HUES6 (cell line): ENCODE data around the gene CNKSR2.
"Not testable (repeated sequence)": the region's sequence is repeated elsewhere in the genome, so short reads cannot be mapped to it uniquely, and the experiment has no call there.

Source experiments
- H3K27ac ChIP-seq: 2 replicates; pipeline ENCODE4 v1.7.0; 2013; ENCODE audit warnings: low read depth, mild to moderate bottlenecking, low read length, inconsistent platforms
- H3K27me3 ChIP-seq: 2 replicates; pipeline ENCODE4 v1.6.1; 2013; ENCODE audit warnings: low read length; ENCODE audit not compliant: control insufficient read depth, insufficient read depth
- H3K36me3 ChIP-seq: 2 replicates; pipeline ENCODE4 v1.6.1; 2013; ENCODE audit warnings: low read length; ENCODE audit not compliant: control insufficient read depth, insufficient read depth
- H3K4me1 ChIP-seq: 2 replicates; pipeline ENCODE4 v1.6.1; 2013; ENCODE audit warnings: low read length; ENCODE audit not compliant: control insufficient read depth, insufficient read depth
- H3K4me3 ChIP-seq: 2 replicates; pipeline ENCODE4 v1.5.1; 2013; ENCODE audit warnings: low read depth, low read length
- H3K9ac ChIP-seq: one replicate; pipeline ENCODE4 v1.6.1; 2013; ENCODE audit warnings: mild to moderate bottlenecking, low read length
- H3K9me3 ChIP-seq: 2 replicates; pipeline ENCODE4 v1.6.1; 2013; ENCODE audit warnings: low read depth, low read length; ENCODE audit not compliant: control insufficient read depth, insufficient read depth

CNKSR2 gene

GRCh38 chrX:21438792-21439191, 64.6 kb downstream of the CNKSR2 start:
- no peaks in the 10 kb centered on the region; the same call in 1 of the 2 replicates for H3K27me3 ChIP-seq
- no peaks in the 10 kb centered on the region for H3K36me3 ChIP-seq
- no peaks in the 10 kb centered on the region for H3K9me3 ChIP-seq
- H3K27ac ChIP-seq = no peak overlapping the region
- no peak overlapping the region for H3K4me3 ChIP-seq
- no peak overlapping the region for H3K9ac ChIP-seq
- peaks cover 15% of the 10 kb centered on the region; the same call in 1 of the 2 replicates for H3K4me1 ChIP-seq

GRCh38 chrX:21440911-21441310, 66.7 kb downstream of the CNKSR2 start:
- H3K27ac ChIP-seq = no peak overlapping the region
- H3K27me3 ChIP-seq = no peaks in the 10 kb centered on the region; the same call in 1 of the 2 replicates
- H3K36me3 ChIP-seq = no peaks in the 10 kb centered on the region
- no peak overlapping the region for H3K9ac ChIP-seq
- no peak overlapping the region for H3K4me3 ChIP-seq
- no peaks in the 10 kb centered on the region for H3K9me3 ChIP-seq
- peaks cover 15% of the 10 kb centered on the region; the same call in 1 of the 2 replicates for H3K4me1 ChIP-seq

GRCh38 chrX:21457718-21458117, 83.5 kb downstream of the CNKSR2 start:
- Histone ChIP-seq H3K27me3 (no peaks in the 10 kb centered on the region; the same call in 1 of the 2 replicates), H3K9me3 (peaks cover 3% of the 10 kb centered on the region; the same call in 1 of the 2 replicates), H3K4me3 (no peak overlapping the region), H3K9ac (no peak overlapping the region), H3K27ac (no peak overlapping the region), H3K36me3 (no peaks in the 10 kb centered on the region), H3K4me1 (no peaks in the 10 kb centered on the region)

GRCh38 chrX:21469071-21469470, 94.9 kb downstream of the CNKSR2 start:
- H3K9ac ChIP-seq = no peak overlapping the region
- no peaks in the 10 kb centered on the region for H3K4me1 ChIP-seq
- no peak overlapping the region for H3K4me3 ChIP-seq
- H3K27me3 ChIP-seq = no peaks in the 10 kb centered on the region
- no peaks in the 10 kb centered on the region for H3K36me3 ChIP-seq
- no peaks in the 10 kb centered on the region for H3K9me3 ChIP-seq
- no peak overlapping the region for H3K27ac ChIP-seq

GRCh38 chrX:21476909-21477308, 102.7 kb downstream of the CNKSR2 start:
- H3K27ac ChIP-seq = no peak overlapping the region
- H3K4me3 ChIP-seq = no peak overlapping the region

GRCh38 chrX:21479695-21480270, 105.6 kb downstream of the CNKSR2 start:
- Histone ChIP-seq H3K4me1 (no peaks in the 10 kb centered on the region), H3K4me3 (no peak overlapping the region), H3K27ac (no peak overlapping the region), H3K9ac (no peak overlapping the region), H3K27me3 (no peaks in the 10 kb centered on the region; the same call in 1 of the 2 replicates), H3K36me3 (no peaks in the 10 kb centered on the region), H3K9me3 (no peaks in the 10 kb centered on the region)

More at GRCh38 chrX:21476909-21477308, 102.7 kb downstream of the CNKSR2 start:
- Histone ChIP-seq H3K9ac (no peak overlapping the region), H3K27me3 (no peaks in the 10 kb centered on the region; the same call in 1 of the 2 replicates), H3K4me1 (no peaks in the 10 kb centered on the region), H3K36me3 (no peaks in the 10 kb centered on the region), H3K9me3 (no peaks in the 10 kb centered on the region)

GRCh38 chrX:21481761-21482160, 107.5 kb downstream of the CNKSR2 start:
- Histone ChIP-seq H3K9me3 (no peaks in the 10 kb centered on the region), H3K4me3 (no peak overlapping the region), H3K27ac (no peak overlapping the region), H3K27me3 (no peaks in the 10 kb centered on the region; the same call in 1 of the 2 replicates), H3K4me1 (peaks cover 5% of the 10 kb centered on the region; the same call in 1 of the 2 replicates), H3K9ac (no peak overlapping the region), H3K36me3 (no peaks in the 10 kb centered on the region)

GRCh38 chrX:21484051-21484450, 109.8 kb downstream of the CNKSR2 start:
- not testable (repeated sequence) for H3K9me3 ChIP-seq, H3K27ac ChIP-seq, H3K36me3 ChIP-seq, H3K4me3 ChIP-seq, H3K27me3 ChIP-seq, H3K9ac ChIP-seq
- H3K4me1 ChIP-seq = peaks cover 13% of the 10 kb centered on the region; the same call in 1 of the 2 replicates

- Histone ChIP-seq H3K4me1 (peaks cover 13% of the 10 kb centered on the region; the same call in 1 of the 2 replicates), H3K9ac (no peak overlapping the region), H3K27me3 (no peaks in the 10 kb centered on the region), H3K4me3 (no peak overlapping the region), H3K27ac (no peak overlapping the region), H3K36me3 (no peaks in the 10 kb centered on the region), H3K9me3 (no peaks in the 10 kb centered on the region)
These were observed 113.6 kb downstream of the CNKSR2 start for GRCh38 chrX:21487832-21488231.

GRCh38 chrX:21490341-21490740, 116.1 kb downstream of the CNKSR2 start:
- no peaks in the 10 kb centered on the region for H3K9me3 ChIP-seq
- no peak overlapping the region for H3K9ac ChIP-seq
- H3K27me3 ChIP-seq = no peaks in the 10 kb centered on the region
- no peak overlapping the region for H3K27ac ChIP-seq
- peaks cover 13% of the 10 kb centered on the region; the same call in 1 of the 2 replicates for H3K4me1 ChIP-seq
- no peaks in the 10 kb centered on the region for H3K36me3 ChIP-seq
- H3K4me3 ChIP-seq = no peak overlapping the region

- no peak overlapping the region for H3K9ac ChIP-seq
- H3K36me3 ChIP-seq = no peaks in the 10 kb centered on the region
- H3K4me3 ChIP-seq = no peak overlapping the region
- no peaks in the 10 kb centered on the region for H3K9me3 ChIP-seq
- no peaks in the 10 kb centered on the region for H3K4me1 ChIP-seq
- H3K27ac ChIP-seq = no peak overlapping the region
- peaks cover 3% of the 10 kb centered on the region; the same call in 1 of the 2 replicates for H3K27me3 ChIP-seq
These were observed 119.1 kb downstream of the CNKSR2 start for GRCh38 chrX:21493226-21493830.
